Heart left ventricle (tissue), 16 donors: ENCODE measurements around the gene SEM1. TPM values are rescaled to one million over a fixed set of nuclear protein-coding genes. Genes with fewer than 3 reads are reported as not detected.
"Not testable (repeated sequence)": the region's sequence is repeated elsewhere in the genome, so short reads cannot be mapped to it uniquely, and the experiment has no call there.

ENCODE experiments used
- ATAC-seq, 4 donors: fragments of 200-7000 bp; cut with Tn5 transposase; one replicate each; pipeline ENCODE4 v1.9.1; 2020 to 2022; ENCODE audit warnings: moderate library complexity in 4 of 4, mild to moderate bottlenecking in 3 of 4, moderate number of reproducible peaks in 1 of 4
- DNase-seq, 5 donors: peaks; one replicate each; pipeline ENCODE4 v3.0.0-alpha.2; 2020
- H3K27ac ChIP-seq, 12 donors: fragments of 200-600 bp; sonication (generic) in 4 of 12; one replicate each; pipeline versions ENCODE4 v1.5.0 to v1.8.0; 2016 to 2022; ENCODE audit warnings: mild to moderate bottlenecking in 2 of 12
- H3K27me3 ChIP-seq, 9 donors: fragments of 200-600 bp; sonication (generic) in 2 of 9; one replicate each; pipeline versions ENCODE4 v1.5.1 to v1.8.0; 2016 to 2022; ENCODE audit warnings: mild to moderate bottlenecking in 3 of 9
- H3K36me3 ChIP-seq, 9 donors: fragments of 200-600 bp; sonication (generic) in 2 of 9; one replicate each; pipeline versions ENCODE4 v1.5.0 to v1.8.0; 2018 to 2022; ENCODE audit warnings: mild to moderate bottlenecking in 2 of 9
- H3K4me1 ChIP-seq, 12 donors: fragments of 200-600 bp; sonication (generic) in 4 of 12; one replicate each; pipeline versions ENCODE4 v1.5.0 to v1.8.0; 2016 to 2022; ENCODE audit warnings: mild to moderate bottlenecking in 3 of 12
- H3K4me3 ChIP-seq, 12 donors: fragments of 200-600 bp; sonication (generic) in 4 of 12; one replicate each; pipeline versions ENCODE4 v1.5.0 to v1.8.0; 2017 to 2022; ENCODE audit warnings: mild to moderate bottlenecking in 9 of 12, moderate library complexity in 4 of 12
- H3K9me3 ChIP-seq, 12 donors: fragments of 200-600 bp; sonication (generic) in 4 of 12; one replicate each; pipeline versions ENCODE4 v1.5.0 to v1.8.0; 2016 to 2022; ENCODE audit warnings: mild to moderate bottlenecking in 1 of 12
- POLR2A ChIP-seq, 2 donors: fragments of 450-650 bp; IDR thresholded peaks; one replicate each; pipeline ENCODE4 v1.6.1; 2017; ENCODE audit warnings: antibody characterized with exemption in 2 of 2, mild to moderate bottlenecking in 2 of 2, moderate library complexity in 2 of 2
- WGBS, 4 donors: extraction: QIAGEN DNeasy Blood & Tissue Kit in 2 of 4; methylation state at CpG; one replicate each; pipeline versions ENCODE4 v1.1.5 to v1.1.7; 2013 to 2018; 5-methylcytosine and 5-hydroxymethylcytosine counted together
- intact Hi-C, 10 donors: fragments of 100-400 bp; cut with DNase I; formaldehyde crosslinking; loops; one replicate each; pipeline versions ENCODE4 v1.11.1 to v1.14.2; 2022
- polyA plus RNA-seq, 2 donors: library from polyadenylated mRNA; stranded (reverse); fragments of 200-250 nt; gene quantifications; one replicate each; pipeline ENCODE4 v1.2.3, GENCODE V29; 2013
- total RNA-seq, 9 donors: library from RNA; depleted of rRNA in 2 of 9; stranded (reverse); fragments of >200 nt in 2 of 9; fragmentation: NEBNext Ultra II Directional in 3 of 9; extraction: Animal tissue kit (Norgen Biotek cat#: 25700) in 3 of 9; gene quantifications; one replicate each; pipeline versions ENCODE4 v1.1.0 to v1.2.4, GENCODE V29; 2016 to 2023
- TF ChIP-seq, protein P1 (sequence below), 12 donors: fragments of 200-600 bp; sonication (generic) in 4 of 12; IDR thresholded peaks; one replicate each; pipeline versions ENCODE4 v1.5.0 to v1.8.0; 2018 to 2022; ENCODE audit warnings: antibody characterized with exemption in 12 of 12, mild to moderate bottlenecking in 5 of 12
- donor health status: ischemic (EF 13 %, LVEDD 7.1; RV severe dilation, severe dysfunction).
- donor health status: healthy with polysubstance abuse.
- donor health status: DM: no; HTN: yes; CAD: no.
- donor health status: DM: no; HTN: no; CAD: no.
- donor health status: ischemic (EF 25% LVEDD 6.9; RV normal size, moderate dysfunction).
- donor health status: ischemic (EF 25% LVEDD 5.7; RV mildly dilated, moderate dysfunction).
- donor health status: healthy.
- donor health status: DM: yes; HTN: yes; CAD: no.
- donor health status: ischemic (EF 35%, LVEDD 5.7; RV mildly dilated, moderate dysfunction).
- donor health status: nonischemic (EF 11% LVEDD 7.7; RV severe dilation, severe dysfunction).
- donor health status: DM: yes; HTN: yes; CAD: no.
- donor health status: PGD.
- donor health status: ischemic (EF 29% LVEDD 5.4; RV normal size, mild dysfunction).
- donor health status: nonischemic (EF 23%, LVEDD 6.1; RV moderate dilation, normal function).

SEM1 gene
- total and polyA plus RNA-seq, 11 donors = 25.5 to 157 (median 44.1) TPM

DNA sequence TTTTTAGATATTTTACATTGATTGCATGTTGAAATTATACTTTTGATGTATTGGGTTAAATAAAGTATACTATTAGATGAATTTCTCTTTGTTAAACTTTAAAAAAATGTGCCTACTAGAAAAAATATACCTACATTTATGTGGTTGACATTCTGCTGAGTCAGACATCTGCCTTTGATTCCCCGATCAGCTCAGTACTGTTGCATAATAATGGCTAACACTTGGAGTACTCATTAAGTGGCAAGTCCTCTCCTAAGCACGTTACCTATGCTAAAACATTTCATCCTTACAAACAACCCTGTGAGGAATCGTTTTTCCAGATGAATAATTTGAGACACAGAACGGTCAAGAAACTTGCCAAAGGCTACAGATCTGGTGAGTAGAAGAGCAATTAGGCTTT, 14.0 kb upstream of the SEM1 start:
- Histone ChIP-seq H3K4me1 (no peaks in the 10 kb centered on the region), H3K27ac (no peak overlapping the region), H3K27me3 (peaks cover 0 to 12% (median 0%) of the 10 kb centered on the region in 9 donors), H3K9me3 (no peaks in the 10 kb centered on the region), H3K36me3 (no peaks in the 10 kb centered on the region), H3K4me3 (no peak overlapping the region)
- DNase-seq (no peak), ATAC-seq (no peak)
- 29 to 45% (median 33%) methylated on average over 4 of the region's 4 CpGs for WGBS, 4 donors
- intact Hi-C loops = no loop called here
- TF ChIP-seq POLR2A (IDR thresholded peaks at IDR 0.05) = no peak
- TF ChIP-seq, protein P1, sequence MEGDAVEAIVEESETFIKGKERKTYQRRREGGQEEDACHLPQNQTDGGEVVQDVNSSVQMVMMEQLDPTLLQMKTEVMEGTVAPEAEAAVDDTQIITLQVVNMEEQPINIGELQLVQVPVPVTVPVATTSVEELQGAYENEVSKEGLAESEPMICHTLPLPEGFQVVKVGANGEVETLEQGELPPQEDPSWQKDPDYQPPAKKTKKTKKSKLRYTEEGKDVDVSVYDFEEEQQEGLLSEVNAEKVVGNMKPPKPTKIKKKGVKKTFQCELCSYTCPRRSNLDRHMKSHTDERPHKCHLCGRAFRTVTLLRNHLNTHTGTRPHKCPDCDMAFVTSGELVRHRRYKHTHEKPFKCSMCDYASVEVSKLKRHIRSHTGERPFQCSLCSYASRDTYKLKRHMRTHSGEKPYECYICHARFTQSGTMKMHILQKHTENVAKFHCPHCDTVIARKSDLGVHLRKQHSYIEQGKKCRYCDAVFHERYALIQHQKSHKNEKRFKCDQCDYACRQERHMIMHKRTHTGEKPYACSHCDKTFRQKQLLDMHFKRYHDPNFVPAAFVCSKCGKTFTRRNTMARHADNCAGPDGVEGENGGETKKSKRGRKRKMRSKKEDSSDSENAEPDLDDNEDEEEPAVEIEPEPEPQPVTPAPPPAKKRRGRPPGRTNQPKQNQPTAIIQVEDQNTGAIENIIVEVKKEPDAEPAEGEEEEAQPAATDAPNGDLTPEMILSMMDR (IDR thresholded peaks at IDR 0.05) = no peak

- DNase-seq, intact Hi-C loops: not testable (repeated sequence)
- peaks cover 0 to 17% (median 0%) of the 10 kb centered on the region in 9 donors for H3K27me3 ChIP-seq
Observed at GRCh38 chr7:96722928-96723327, 13.3 kb upstream of the SEM1 start.

DNA sequence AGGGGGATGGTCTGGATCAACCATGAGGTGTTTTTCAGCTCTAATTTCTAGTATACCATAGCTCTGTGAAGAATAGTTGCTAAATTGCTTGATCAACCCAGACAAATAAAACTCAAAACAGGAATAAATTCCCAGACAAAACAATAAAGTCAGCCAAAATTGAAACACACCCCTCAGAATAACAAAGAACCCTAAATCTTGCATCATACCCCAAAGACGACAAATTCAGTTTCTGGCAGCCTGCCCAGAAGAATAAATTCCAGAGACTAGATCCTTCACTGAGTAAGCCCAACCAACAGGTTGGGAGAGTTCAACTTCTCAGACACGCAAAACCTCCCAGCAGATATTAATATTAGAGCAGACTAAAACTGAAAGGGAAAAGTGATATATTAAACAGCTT, 11.2 kb upstream of the SEM1 start:
- H3K27me3 ChIP-seq = peaks cover 0 to 28% (median 4%) of the 10 kb centered on the region in 9 donors
- intact Hi-C loops = no loop called here
- H3K4me3 ChIP-seq = no peak overlapping the region
- DNase-seq (no peak), ATAC-seq (no peak)
- H3K27ac ChIP-seq = no peak overlapping the region
- no peaks in the 10 kb centered on the region for H3K4me1 ChIP-seq
- no peaks in the 10 kb centered on the region for H3K36me3 ChIP-seq
- WGBS, 4 donors = 38 to 54% (median 48%) methylated on average over 2 of the region's 2 CpGs
- H3K9me3 ChIP-seq = no peaks in the 10 kb centered on the region
- no peak for TF ChIP-seq POLR2A (IDR thresholded peaks at IDR 0.05)
- TF ChIP-seq, protein P1 (IDR thresholded peaks at IDR 0.05) = no peak

More at GRCh38 chr7:96722928-96723327, 13.3 kb upstream of the SEM1 start:
- 86 to 94% (median 90%) methylated on average over 2 of the region's 2 CpGs for WGBS, 4 donors
- H3K4me1 ChIP-seq, H3K4me3 ChIP-seq, H3K27ac ChIP-seq, H3K36me3 ChIP-seq, ATAC-seq, H3K9me3 ChIP-seq: not testable (repeated sequence)

- no peaks in the 10 kb centered on the region for H3K9me3 ChIP-seq
- no peaks in the 10 kb centered on the region for H3K36me3 ChIP-seq
- intact Hi-C loops = loop anchor here in 1 of 10 donors (10.0 kb wide), 1 partner anchor 306 kb away; the partner anchor contains the start of gene DLX5
- no peak for DNase-seq
- no peak for ATAC-seq
- 28 to 38% (median 35%) methylated on average over 4 of the region's 4 CpGs for WGBS, 4 donors
- H3K27me3 ChIP-seq = peaks cover 0 to 28% (median 4%) of the 10 kb centered on the region in 9 donors
- no peak overlapping the region for H3K27ac ChIP-seq
- H3K4me3 ChIP-seq = no peak overlapping the region
- H3K4me1 ChIP-seq = no peaks in the 10 kb centered on the region
- TF ChIP-seq POLR2A (IDR thresholded peaks at IDR 0.05) = no peak
- TF ChIP-seq, protein P1 (IDR thresholded peaks at IDR 0.05) = no peak
Observed at GRCh38 chr7:96719164-96719563, 9.5 kb upstream of the SEM1 start.
